GM12891 (cell line): ENCODE measurements around the gene H19.

ENCODE experiments used
- POLR2A ChIP-seq: IDR thresholded peaks from 2 replicates; pipeline ENCODE4 v1.6.1; 2011; ENCODE audit warnings: low read depth, low read length, control low read depth
- POLR2AphosphoS5 ChIP-seq: IDR thresholded peaks from 2 replicates; pipeline ENCODE4 v1.6.1; 2011; ENCODE audit warnings: low read depth, low read length, control low read depth

DNA sequence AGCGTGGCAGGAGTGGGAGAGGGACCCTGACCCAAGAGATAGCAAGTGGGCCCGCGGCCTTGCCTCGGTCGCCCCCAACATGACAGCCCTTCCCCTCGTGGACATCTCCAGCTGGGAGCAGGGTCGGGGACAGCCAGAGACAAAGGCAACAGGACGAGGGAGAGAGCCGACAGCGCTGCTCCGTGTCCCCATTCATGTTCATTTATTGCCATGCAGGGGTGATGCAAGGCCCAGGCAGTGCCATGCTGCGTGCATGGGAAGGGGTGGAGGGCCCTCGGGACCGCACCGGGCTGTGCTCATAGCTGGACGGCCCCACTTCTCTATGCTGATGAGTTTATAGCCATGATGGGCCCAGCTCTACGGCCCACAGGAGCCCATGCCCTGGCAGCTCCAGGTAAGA lies 37.9 kb downstream of the H19 start:
- no peak for TF ChIP-seq POLR2A
- no peak for TF ChIP-seq POLR2AphosphoS5
